GM21529 (cell line): ENCODE results near the gene SNCG.
"Not testable (repeated sequence)": the region's sequence is repeated elsewhere in the genome, so short reads cannot be mapped to it uniquely, and the experiment has no call there.

Experiments
- ATAC-seq: cut with Tn5 transposase; IDR thresholded peaks from one replicate; pipeline ENCODE4 v1.9.1; 2021; ENCODE audit not compliant: unreplicated experiment

The SNCG gene

GRCh38 chr10:86972613-86973380, 14.4 kb downstream of the SNCG start:
- ATAC-seq = no peak

- ATAC-seq = no peak
Measured at GRCh38 chr10:86974484-86974883, 16.1 kb downstream of the SNCG start.

GRCh38 chr10:86976362-86977056, 18.1 kb downstream of the SNCG start:
- ATAC-seq = no peak

- not testable (repeated sequence) for ATAC-seq
Measured at GRCh38 chr10:86978457-86978856, 20.1 kb downstream of the SNCG start.

GRCh38 chr10:86979296-86979818, 21.0 kb downstream of the SNCG start:
- ATAC-seq = no peak

GRCh38 chr10:86979977-86980448, 21.6 kb downstream of the SNCG start:
- no peak for ATAC-seq

GRCh38 chr10:86981020-86981419, 22.6 kb downstream of the SNCG start:
- not testable (repeated sequence) for ATAC-seq

GRCh38 chr10:86981716-86982115, 23.3 kb downstream of the SNCG start:
- ATAC-seq = no peak

- ATAC-seq = not testable (repeated sequence)
Measured at GRCh38 chr10:86984498-86984897, 26.1 kb downstream of the SNCG start.

- no peak for ATAC-seq
Measured at GRCh38 chr10:86988520-86988919, 30.1 kb downstream of the SNCG start.

GRCh38 chr10:86991362-86991761, 33.0 kb downstream of the SNCG start:
- ATAC-seq = not testable (repeated sequence)

- ATAC-seq = no peak
Measured at GRCh38 chr10:86992456-86992855, 34.1 kb downstream of the SNCG start.

GRCh38 chr10:86992929-86993328, 34.5 kb downstream of the SNCG start:
- no peak for ATAC-seq

- not testable (repeated sequence) for ATAC-seq
Measured at GRCh38 chr10:86999802-87000403, 41.5 kb downstream of the SNCG start.

- no peak for ATAC-seq
Measured at GRCh38 chr10:87000491-87000890, 42.1 kb downstream of the SNCG start.

GRCh38 chr10:87007124-87007523, 48.7 kb downstream of the SNCG start:
- ATAC-seq = not testable (repeated sequence)

GRCh38 chr10:87007674-87008073, 49.3 kb downstream of the SNCG start:
- ATAC-seq = not testable (repeated sequence)

- not testable (repeated sequence) for ATAC-seq
Measured at GRCh38 chr10:87008303-87008702, 49.9 kb downstream of the SNCG start.

GRCh38 chr10:87009134-87009696, 50.8 kb downstream of the SNCG start:
- not testable (repeated sequence) for ATAC-seq
